A549 (cell line): ENCODE data around the gene SIGLEC9. TPM values are rescaled to one million over a fixed set of nuclear protein-coding genes. Genes with fewer than 3 reads are reported as not detected.
"Not testable (repeated sequence)": the region's sequence is repeated elsewhere in the genome, so short reads cannot be mapped to it uniquely, and the experiment has no call there.

Experiments
- ATAC-seq, 2 experiments: fragments of 200-7000 bp in 1 of 2; fragments of >200 bp in 1 of 2; cut with Nextera tagmentation in 1 of 2; cut with Tn5 transposase in 1 of 2; 3 replicates each; pipeline versions ENCODE4 v1.8.0 to v1.9.1; 2018 to 2020; ENCODE audit warnings: mild to moderate bottlenecking in 1 of 2, moderate library complexity in 1 of 2
- CTCF ChIA-PET: fragments of 300-600 bp; sonication (Branson Sonifier 250); formaldehyde crosslinking; extraction: SDS; loops from one replicate; lab custom pipeline; 2021; ENCODE audit warnings: antibody characterized with exemption, inconsistent platforms; lab: Yijun Ruan, JAX
- POLR2A ChIA-PET: fragments of 350-600 bp; formaldehyde crosslinking; extraction: SDS; loops from one replicate; lab custom pipeline; 2021; ENCODE audit warnings: antibody characterized with exemption, inconsistent platforms; lab: Yijun Ruan, JAX
- DNase-seq, 2 experiments: peaks; one replicate each; pipeline versions ENCODE4 v3.0.0 to v3.0.0-alpha.2; 2011 to 2016; ENCODE audit warnings: low read depth in 1 of 2, low spot score in 1 of 2
- FAIRE-seq: peaks from 2 replicates; lab custom pipeline; 2011; peaks lifted over from hg19 to GRCh38; lab: Jason Lieb, UNC
- H3K27ac ChIP-seq, 2 experiments: fragments of >200 bp; sonication (Bioruptor Twin); formaldehyde crosslinking; 3 replicates each; pipeline ENCODE4 v1.5.1; 2016 to 2017
- H3K4me1 ChIP-seq: fragments of >200 bp; sonication (Bioruptor Twin); formaldehyde crosslinking; 3 replicates; pipeline ENCODE4 v1.6.1; 2016
- H3K4me2 ChIP-seq: fragments of >200 bp; sonication (Bioruptor Twin); formaldehyde crosslinking; 3 replicates; pipeline ENCODE4 v1.6.1; 2016
- H3K4me3 ChIP-seq: fragments of >200 bp; sonication (Bioruptor Twin); formaldehyde crosslinking; 3 replicates; pipeline ENCODE4 v1.5.1; 2016
- H3K9me3 ChIP-seq: fragments of >200 bp; sonication (Bioruptor Twin); formaldehyde crosslinking; 3 replicates; pipeline ENCODE4 v1.6.1; 2016
- ATOH8 ChIP-seq: fragments of 250-450 bp; sonication (Bioruptor Pico); IDR thresholded peaks from 2 replicates; pipeline ENCODE4 v1.5.0; 2020; ENCODE audit warnings: low read depth, mild to moderate bottlenecking, moderate library complexity
- BHLHE40 ChIP-seq: IDR thresholded peaks from 2 replicates; pipeline ENCODE4 v1.6.1; 2012; ENCODE audit warnings: low read depth, low read length, inconsistent platforms
- CBX8 ChIP-seq: fragments of 200-600 bp; sonication (generic); IDR thresholded peaks from 2 replicates; pipeline ENCODE4 v1.6.1; 2016
- CEBPB ChIP-seq, 2 experiments: fragments of >200 bp in 1 of 2; sonication (Bioruptor Twin) in 1 of 2; formaldehyde crosslinking in 1 of 2; IDR thresholded peaks; 2 replicates each; pipeline ENCODE4 v1.6.1; 2012 to 2016
- E2F6 ChIP-seq: IDR thresholded peaks from 2 replicates; pipeline ENCODE4 v1.6.1; 2012; ENCODE audit warnings: low read depth, borderline replicate concordance
- ESRRA ChIP-seq: fragments of 150-350 bp; IDR thresholded peaks from 2 replicates; pipeline ENCODE4 v1.6.1; 2014; ENCODE audit warnings: mild to moderate bottlenecking, low read length, borderline replicate concordance
- FOXS1 ChIP-seq: fragments of 250-450 bp; sonication (Bioruptor Pico); IDR thresholded peaks from 2 replicates; pipeline ENCODE4 v1.5.0; 2020; ENCODE audit warnings: mild to moderate bottlenecking, moderate library complexity
- HES2 ChIP-seq: fragments of >200 bp; sonication (Bioruptor Twin); formaldehyde crosslinking; IDR thresholded peaks from 2 replicates; pipeline ENCODE4 v1.6.1; 2016
- HOXB13 ChIP-seq: fragments of 250-450 bp; sonication (Bioruptor Pico); IDR thresholded peaks from 2 replicates; pipeline ENCODE4 v1.5.0; 2020; ENCODE audit warnings: low read depth, mild to moderate bottlenecking, moderate library complexity
- HOXB5 ChIP-seq: fragments of 250-450 bp; sonication (Bioruptor Pico); IDR thresholded peaks from 2 replicates; pipeline ENCODE4 v1.5.0; 2020; ENCODE audit warnings: mild to moderate bottlenecking, moderate library complexity
- JUN ChIP-seq, 2 experiments: fragments of >200 bp; sonication (Bioruptor Twin); formaldehyde crosslinking; IDR thresholded peaks; 2 replicates in 1 of 2; 3 replicates in 1 of 2; pipeline ENCODE4 v1.6.1; 2016 to 2017
- MAFK ChIP-seq: fragments of 450-650 bp; IDR thresholded peaks from 2 replicates; pipeline ENCODE4 v1.6.1; 2014; ENCODE audit not compliant: partially characterized antibody
- NFE2L2 ChIP-seq: fragments of 150-350 bp; conservative IDR thresholded peaks from 2 replicates; pipeline ENCODE4 v1.6.1; 2014; ENCODE audit warnings: low read length
- POLR2A ChIP-seq: IDR thresholded peaks from 2 replicates; pipeline ENCODE4 v1.6.1; 2012; ENCODE audit warnings: mild to moderate bottlenecking, low read length
- POLR2AphosphoS2 ChIP-seq: conservative IDR thresholded peaks from 2 replicates; pipeline ENCODE4 v1.6.1; 2012; ENCODE audit warnings: low read length, improper control_type of control experiment, inconsistent platforms
- RFX5 ChIP-seq: fragments of 450-650 bp; IDR thresholded peaks from 2 replicates; pipeline ENCODE4 v1.7.1; 2014; ENCODE audit warnings: antibody characterized with exemption, mild to moderate bottlenecking, moderate library complexity
- RNF2 ChIP-seq: fragments of 200-600 bp; sonication (generic); IDR thresholded peaks from 2 replicates; pipeline ENCODE4 v1.6.1; 2016; ENCODE audit warnings: low read depth, mild to moderate bottlenecking, antibody characterized with exemption, moderate library complexity, borderline replicate concordance
- SMC3 ChIP-seq: fragments of >200 bp; sonication (Bioruptor Twin); formaldehyde crosslinking; IDR thresholded peaks from 3 replicates; pipeline ENCODE4 v1.6.1; 2018; ENCODE audit warnings: inconsistent platforms
- TP53 ChIP-seq: fragments of 250-450 bp; sonication (Bioruptor Pico); IDR thresholded peaks from 2 replicates; pipeline ENCODE4 v1.5.0; 2021; ENCODE audit warnings: mild to moderate bottlenecking, moderate library complexity
- ZC3H11A ChIP-seq: fragments of 450-650 bp; IDR thresholded peaks from 2 replicates; pipeline ENCODE4 v1.6.1; 2014; ENCODE audit warnings: antibody characterized with exemption, mild to moderate bottlenecking
- ZNF302 ChIP-seq: fragments of 250-450 bp; sonication (Bioruptor Pico); IDR thresholded peaks from 2 replicates; pipeline ENCODE4 v1.9.0; 2021; ENCODE audit warnings: inconsistent platforms, mild to moderate bottlenecking, moderate library complexity
- ZSCAN20 ChIP-seq: fragments of 250-450 bp; sonication (Bioruptor Pico); IDR thresholded peaks from 2 replicates; pipeline ENCODE4 v1.8.0; 2022; ENCODE audit warnings: mild to moderate bottlenecking, moderate library complexity
- WGBS: methylation state at CpG from one replicate; pipeline ENCODE4 v1.1.6; 2017; ENCODE audit errors: missing lambda C conversion rate; 5-methylcytosine and 5-hydroxymethylcytosine counted together
- polyA plus RNA-seq, 4 experiments: library from polyadenylated mRNA; depleted of rRNA in 3 of 4; stranded (reverse); fragments of >200 nt; fragmentation: RNase III in 1 of 4; extraction: RNeasy Plus Mini Kit Qiagen cat#74134 plus additional on column Dnase treatment in 1 of 4; gene quantifications; 2 replicates in 3 of 4; 3 replicates in 1 of 4; pipeline ENCODE4 v1.2.3, GENCODE V29; 2011 to 2017

The SIGLEC9 gene
- polyA plus RNA-seq, 2 of the 4 experiments (the other 2 are of a cell fraction), result not detected

- 37% methylated on average over 14 of the region's 15 CpGs for WGBS
- DNase-seq, FAIRE-seq, H3K27ac ChIP-seq, H3K9me3 ChIP-seq, H3K4me2 ChIP-seq, H3K4me1 ChIP-seq, POLR2A ChIA-PET, H3K4me3 ChIP-seq, ATAC-seq: not testable (repeated sequence)
- CTCF ChIA-PET, result interaction anchor here (0.7 to 1.3 kb wide), 2 partner anchors 12 to 14 kb away, joined by 3 read pairs; no protein-coding TSS in a partner anchor
These were observed 18.2 kb downstream of the SIGLEC9 start for GRCh38 chr19:51142809-51143475.

- no peak overlapping the region for H3K27ac ChIP-seq
- DNase-seq, result no peak
- H3K4me3 ChIP-seq, result no peak overlapping the region
- H3K4me2 ChIP-seq, result no peak overlapping the region
- H3K4me1 ChIP-seq, result no peaks in the 10 kb centered on the region
- ATAC-seq, result no peak
- H3K9me3 ChIP-seq, result no peaks in the 10 kb centered on the region
- POLR2A ChIA-PET, result no interaction called here
- CTCF ChIA-PET, result interaction anchor here (1.0 kb wide), 1 partner anchor 16 kb away, joined by 3 read pairs; no protein-coding TSS in a partner anchor
- 28% methylated on average over 5 of the region's 5 CpGs for WGBS
- TF ChIP-seq MAFK (no peak), RFX5 (no peak), NFE2L2 (no peak), ESRRA (no peak), POLR2A (no peak), JUN (IDR thresholded peaks at IDR 0.05) (no peak)
- no peak for FAIRE-seq
These were observed 18.8 kb downstream of the SIGLEC9 start for GRCh38 chr19:51143486-51143885.

GRCh38 chr19:51144482-51145045 lies 19.9 kb downstream of the SIGLEC9 start:
- CTCF ChIA-PET, result interaction anchor here (0.9 to 1.0 kb wide), 2 partner anchors 14 to 18 kb away, joined by 3 read pairs; no protein-coding TSS in a partner anchor
- no peaks in the 10 kb centered on the region for H3K9me3 ChIP-seq
- no peak overlapping the region for H3K27ac ChIP-seq
- POLR2A ChIA-PET, result no interaction called here
- H3K4me3 ChIP-seq, result no peak overlapping the region
- H3K4me2 ChIP-seq, result no peak overlapping the region
- TF ChIP-seq BHLHE40 (no peak), CBX8 (no peak), CEBPB (IDR thresholded peaks at IDR 0.05) (no peak), POLR2AphosphoS2 (no peak), ZNF302 (CRISPR knock-in tag) (no peak), HES2 (no peak), SMC3 (no peak), ZC3H11A (no peak), HOXB13 (CRISPR knock-in tag) (no peak), TP53 (no peak), FOXS1 (CRISPR knock-in tag) (no peak), HOXB5 (CRISPR knock-in tag) (no peak), ZSCAN20 (CRISPR knock-in tag) (no peak), ATOH8 (CRISPR knock-in tag) (no peak), MAFK (no peak), JUN (IDR thresholded peaks at IDR 0.05) (no peak), RNF2 (no peak), E2F6 (no peak)
- FAIRE-seq (no peak), DNase-seq (no peak), ATAC-seq (no peak)
- no peaks in the 10 kb centered on the region for H3K4me1 ChIP-seq
- WGBS, result 22% methylated on average over 10 of the region's 11 CpGs
